CD4-positive, alpha-beta T cell treated with Interleukin-15 for 4 hours (primary cell): Measurements from ENCODE around the gene GALNTL6.

Source experiments
- DNase-seq: peaks from one replicate; pipeline ENCODE4 v3.0.0-alpha.2; 2020; ENCODE audit warnings: low spot score

Gene GALNTL6

GRCh38 chr4:172220679-172221078 is 407.5 kb downstream of the GALNTL6 start:
- no peak for DNase-seq

- no peak for DNase-seq
These were observed 412.3 kb downstream of the GALNTL6 start for GRCh38 chr4:172225457-172225856.

GRCh38 chr4:172232966-172233365 is 419.8 kb downstream of the GALNTL6 start:
- no peak for DNase-seq

GRCh38 chr4:172243551-172243950 is 430.3 kb downstream of the GALNTL6 start:
- no peak for DNase-seq

- DNase-seq: no peak
These were observed 432.3 kb downstream of the GALNTL6 start for GRCh38 chr4:172245516-172245915.

GRCh38 chr4:172253409-172253808 is 440.2 kb downstream of the GALNTL6 start:
- DNase-seq: no peak

GRCh38 chr4:172256820-172257219 is 443.6 kb downstream of the GALNTL6 start:
- no peak for DNase-seq

GRCh38 chr4:172270397-172270796 is 457.2 kb downstream of the GALNTL6 start:
- no peak for DNase-seq

- DNase-seq: no peak
These were observed 473.9 kb downstream of the GALNTL6 start for GRCh38 chr4:172287117-172287516.

- no peak for DNase-seq
These were observed 492.5 kb downstream of the GALNTL6 start for GRCh38 chr4:172305698-172306097.

- no peak for DNase-seq
These were observed 494.9 kb downstream of the GALNTL6 start for GRCh38 chr4:172308078-172308477.

- no peak for DNase-seq
These were observed 498.5 kb downstream of the GALNTL6 start for GRCh38 chr4:172311682-172312081.

GRCh38 chr4:172323288-172323687 is 510.1 kb downstream of the GALNTL6 start:
- no peak for DNase-seq

- DNase-seq: no peak
These were observed 531.2 kb downstream of the GALNTL6 start for GRCh38 chr4:172344308-172344938.

GRCh38 chr4:172348426-172348825 is 535.2 kb downstream of the GALNTL6 start:
- DNase-seq: no peak

- no peak for DNase-seq
These were observed 539.2 kb downstream of the GALNTL6 start for GRCh38 chr4:172352356-172352755.

GRCh38 chr4:172356016-172356415 is 542.8 kb downstream of the GALNTL6 start:
- DNase-seq: no peak

- no peak for DNase-seq
These were observed 543.9 kb downstream of the GALNTL6 start for GRCh38 chr4:172357006-172357540.

- no peak for DNase-seq
These were observed 549.4 kb downstream of the GALNTL6 start for GRCh38 chr4:172362569-172362968.

- DNase-seq: no peak
These were observed 556.3 kb downstream of the GALNTL6 start for GRCh38 chr4:172369471-172369959.

- no peak for DNase-seq
These were observed 564.4 kb downstream of the GALNTL6 start for GRCh38 chr4:172377486-172378140.

- no peak for DNase-seq
These were observed 566.6 kb downstream of the GALNTL6 start for GRCh38 chr4:172379834-172380233.

GRCh38 chr4:172390331-172390730 is 577.1 kb downstream of the GALNTL6 start:
- DNase-seq: no peak
